BE2C (cell line): Measurements from ENCODE around the gene CPNE4.

Experiments used
- DNase-seq: peaks from one replicate; pipeline ENCODE4 v3.0.0-alpha.2; 2020
- H3K27me3 ChIP-seq: fragments of 250-450 bp; sonication (Bioruptor Pico); 2 replicates; pipeline ENCODE4 v1.5.1; 2020; ENCODE audit warnings: mild to moderate bottlenecking
- H3K36me3 ChIP-seq: fragments of 250-450 bp; sonication (Bioruptor Pico); 2 replicates; pipeline ENCODE4 v1.5.1; 2020; ENCODE audit warnings: mild to moderate bottlenecking
- H3K4me1 ChIP-seq: fragments of 250-450 bp; sonication (Bioruptor Pico); 2 replicates; pipeline ENCODE4 v1.5.1; 2020
- H3K4me3 ChIP-seq: 2 replicates; pipeline ENCODE4 v1.5.1; 2011; ENCODE audit warnings: low read depth, low read length
- H3K9me3 ChIP-seq: fragments of 250-450 bp; sonication (Bioruptor Pico); 2 replicates; pipeline ENCODE4 v1.5.1; 2020
- CTCF ChIP-seq: IDR thresholded peaks from 2 replicates; pipeline ENCODE4 v1.5.1; 2012; ENCODE audit warnings: mild to moderate bottlenecking, low read depth, low read length

Gene CPNE4

GRCh38 chr3:131636266-131636775 is 398.5 kb downstream of the CPNE4 start:
- no peak for TF ChIP-seq CTCF
- H3K36me3 ChIP-seq = no peaks in the 10 kb centered on the region
- H3K4me3 ChIP-seq = no peak overlapping the region
- H3K27me3 ChIP-seq = no peaks in the 10 kb centered on the region
- no peaks in the 10 kb centered on the region for H3K9me3 ChIP-seq
- no peaks in the 10 kb centered on the region for H3K4me1 ChIP-seq
- DNase-seq = peak; percentile 38

DNA sequence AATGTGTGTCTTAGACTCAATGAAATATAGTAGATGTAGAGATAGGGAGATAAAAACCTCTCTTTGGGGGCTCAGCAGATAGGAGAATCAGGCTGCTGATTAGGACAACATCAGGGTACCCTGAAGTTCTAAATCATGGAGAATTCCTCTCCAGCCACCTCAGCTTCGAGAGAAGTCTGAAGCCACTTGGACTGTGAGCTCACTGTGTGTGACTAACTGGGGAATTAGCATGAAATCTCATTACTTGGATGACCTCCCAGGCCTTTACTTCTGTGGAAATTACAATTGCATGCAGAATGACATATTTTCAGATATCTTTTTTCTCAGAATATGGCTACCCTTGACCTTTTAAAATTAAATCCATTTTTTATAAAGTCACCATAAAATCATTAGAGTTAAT is 404.0 kb downstream of the CPNE4 start:
- DNase-seq = no peak
- Histone ChIP-seq H3K4me1 (no peaks in the 10 kb centered on the region), H3K36me3 (no peaks in the 10 kb centered on the region), H3K27me3 (no peaks in the 10 kb centered on the region), H3K4me3 (no peak overlapping the region), H3K9me3 (no peaks in the 10 kb centered on the region)
- no peak for TF ChIP-seq CTCF

- Histone ChIP-seq H3K36me3 (no peaks in the 10 kb centered on the region), H3K4me1 (no peaks in the 10 kb centered on the region), H3K9me3 (no peaks in the 10 kb centered on the region), H3K27me3 (no peaks in the 10 kb centered on the region), H3K4me3 (no peak overlapping the region)
- no peak for DNase-seq
- no peak for TF ChIP-seq CTCF
Observed at GRCh38 chr3:131630097-131630496, 404.7 kb downstream of the CPNE4 start.

GRCh38 chr3:131623431-131623830 is 411.4 kb downstream of the CPNE4 start:
- Histone ChIP-seq H3K27me3 (no peaks in the 10 kb centered on the region), H3K4me1 (no peaks in the 10 kb centered on the region), H3K4me3 (no peak overlapping the region), H3K9me3 (no peaks in the 10 kb centered on the region), H3K36me3 (no peaks in the 10 kb centered on the region)
- no peak for DNase-seq
- no peak for TF ChIP-seq CTCF

- no peak for DNase-seq
- Histone ChIP-seq H3K9me3 (no peaks in the 10 kb centered on the region), H3K4me3 (no peak overlapping the region), H3K36me3 (no peaks in the 10 kb centered on the region), H3K27me3 (no peaks in the 10 kb centered on the region), H3K4me1 (no peaks in the 10 kb centered on the region)
- TF ChIP-seq CTCF = no peak
Observed at GRCh38 chr3:131622726-131623125, 412.1 kb downstream of the CPNE4 start.

GRCh38 chr3:131620977-131621376 is 413.8 kb downstream of the CPNE4 start:
- no peak for DNase-seq
- no peak for TF ChIP-seq CTCF
- Histone ChIP-seq H3K4me3 (no peak overlapping the region), H3K9me3 (no peaks in the 10 kb centered on the region), H3K4me1 (no peaks in the 10 kb centered on the region), H3K27me3 (no peaks in the 10 kb centered on the region), H3K36me3 (no peaks in the 10 kb centered on the region)
